Right hindlimb (tissue), 1 donor: ENCODE results near the gene COQ8A.

Experiments used
- DNase-seq: peaks from one replicate; pipeline ENCODE4 v3.0.0-alpha.2; 2018

Gene COQ8A

GRCh38 chr1:226940029-226940805 is at the start of gene COQ8A:
TSS of gene COQ8A (plus strand) at chr1:226940294. CDS start at chr1:226961386, 21,092 bp downstream.
- DNase-seq: peak; percentile 100

- no peak for DNase-seq
These were observed 49.6 kb upstream of the COQ8A start for GRCh38 chr1:226890331-226891108.

GRCh38 chr1:226891346-226891745 is 48.7 kb upstream of the COQ8A start:
- no peak for DNase-seq

- no peak for DNase-seq
These were observed 48.1 kb upstream of the COQ8A start for GRCh38 chr1:226891846-226892523.

- DNase-seq: no peak
These were observed 47.6 kb upstream of the COQ8A start for GRCh38 chr1:226892524-226892875.

- no peak for DNase-seq
These were observed 46.2 kb upstream of the COQ8A start for GRCh38 chr1:226893936-226894335.

- no peak for DNase-seq
These were observed 45.3 kb upstream of the COQ8A start for GRCh38 chr1:226894826-226895225.

- DNase-seq: no peak
These were observed 44.5 kb upstream of the COQ8A start for GRCh38 chr1:226895644-226896043.

- no peak for DNase-seq
These were observed 41.8 kb upstream of the COQ8A start for GRCh38 chr1:226898246-226898645.

GRCh38 chr1:226901421-226901820 is 38.7 kb upstream of the COQ8A start:
- DNase-seq: no peak

GRCh38 chr1:226902601-226903000 is 37.5 kb upstream of the COQ8A start:
- peak; percentile 41 for DNase-seq

GRCh38 chr1:226903819-226904716 is 36.0 kb upstream of the COQ8A start:
- DNase-seq: peak; percentile 54

GRCh38 chr1:226904772-226905171 is 35.3 kb upstream of the COQ8A start:
- DNase-seq: no peak

GRCh38 chr1:226908419-226908818 is 31.7 kb upstream of the COQ8A start:
- no peak for DNase-seq

- DNase-seq: no peak
These were observed 31.2 kb upstream of the COQ8A start for GRCh38 chr1:226908913-226909312.

GRCh38 chr1:226912587-226913176 is 27.4 kb upstream of the COQ8A start:
- DNase-seq: no peak

- no peak for DNase-seq
These were observed 24.5 kb upstream of the COQ8A start for GRCh38 chr1:226915672-226915995.

GRCh38 chr1:226916497-226916896 is 23.6 kb upstream of the COQ8A start:
- DNase-seq: no peak

GRCh38 chr1:226919587-226919986 is 20.5 kb upstream of the COQ8A start:
- DNase-seq: no peak

- no peak for DNase-seq
These were observed 20.1 kb upstream of the COQ8A start for GRCh38 chr1:226919995-226920394.

GRCh38 chr1:226920446-226920894 is 19.6 kb upstream of the COQ8A start:
- DNase-seq: no peak

GRCh38 chr1:226921504-226921903 is 18.6 kb upstream of the COQ8A start:
- no peak for DNase-seq
